Neural crest cell (in vitro differentiated cells): ENCODE measurements around the gene EFNB1. TPM values are rescaled to one million over a fixed set of nuclear protein-coding genes. Genes with fewer than 3 reads are reported as not detected.
"Not testable (repeated sequence)": the region's sequence is repeated elsewhere in the genome, so short reads cannot be mapped to it uniquely, and the experiment has no call there.

Source experiments
- DNase-seq: peaks from one replicate; pipeline ENCODE4 v3.0.0; 2021; ENCODE audit warnings: low read depth, mixed read lengths, low spot score
- H3K27ac Mint-ChIP-seq: one replicate; pipeline ENCODE4 v1.8.0; 2021; ENCODE audit warnings: mild to moderate bottlenecking, mixed read lengths; ENCODE audit not compliant: unreplicated experiment
- H3K27me3 Mint-ChIP-seq: 2 replicates; pipeline ENCODE4 v1.8.0; 2021; ENCODE audit warnings: low read depth, mild to moderate bottlenecking, mixed read lengths
- H3K36me3 Mint-ChIP-seq: 2 replicates; pipeline ENCODE4 v1.8.0; 2021; ENCODE audit warnings: low read depth, mild to moderate bottlenecking, mixed read lengths
- H3K4me1 Mint-ChIP-seq: 2 replicates; pipeline ENCODE4 v1.8.0; 2021; ENCODE audit warnings: mixed read lengths
- H3K4me3 Mint-ChIP-seq: one replicate; pipeline ENCODE4 v1.8.0; 2021; ENCODE audit warnings: mild to moderate bottlenecking, mixed read lengths
- H3K9me3 Mint-ChIP-seq: 2 replicates; pipeline ENCODE4 v1.8.0; 2021; ENCODE audit warnings: mixed read lengths
- total RNA-seq: library from RNA; stranded (reverse); gene quantifications from 2 replicates; pipeline ENCODE4 v1.2.1, GENCODE V29; 2021
- TF ChIP-seq, protein P1 (sequence below): fragments of 200-600 bp; sonication (generic); conservative IDR thresholded peaks from 2 replicates; pipeline ENCODE4 v1.5.0; 2021; ENCODE audit warnings: antibody characterized with exemption, mild to moderate bottlenecking

EFNB1 gene
- total RNA-seq, 1 donor from 2014 or later: 33.8 TPM

DNA sequence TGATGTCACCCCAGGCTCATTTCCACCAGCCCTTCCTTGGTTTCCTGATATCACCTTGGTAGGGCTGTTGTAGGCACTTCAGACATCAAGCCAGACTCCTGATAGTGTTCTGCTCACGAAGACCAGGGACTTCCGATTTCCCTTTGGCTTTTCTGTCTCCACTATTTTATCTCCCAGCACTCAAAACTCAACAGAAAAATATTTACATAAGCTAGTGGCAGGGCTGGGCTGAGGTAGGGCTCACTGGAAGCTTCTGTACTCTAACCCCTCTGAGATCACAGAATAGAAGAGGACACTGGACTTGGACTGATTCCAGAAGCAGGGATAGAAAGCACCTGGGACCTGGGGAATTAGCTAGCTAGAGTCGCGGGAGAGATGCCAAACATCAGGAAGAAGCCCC is 34.4 kb upstream of the EFNB1 start:
- TF ChIP-seq, protein P1, sequence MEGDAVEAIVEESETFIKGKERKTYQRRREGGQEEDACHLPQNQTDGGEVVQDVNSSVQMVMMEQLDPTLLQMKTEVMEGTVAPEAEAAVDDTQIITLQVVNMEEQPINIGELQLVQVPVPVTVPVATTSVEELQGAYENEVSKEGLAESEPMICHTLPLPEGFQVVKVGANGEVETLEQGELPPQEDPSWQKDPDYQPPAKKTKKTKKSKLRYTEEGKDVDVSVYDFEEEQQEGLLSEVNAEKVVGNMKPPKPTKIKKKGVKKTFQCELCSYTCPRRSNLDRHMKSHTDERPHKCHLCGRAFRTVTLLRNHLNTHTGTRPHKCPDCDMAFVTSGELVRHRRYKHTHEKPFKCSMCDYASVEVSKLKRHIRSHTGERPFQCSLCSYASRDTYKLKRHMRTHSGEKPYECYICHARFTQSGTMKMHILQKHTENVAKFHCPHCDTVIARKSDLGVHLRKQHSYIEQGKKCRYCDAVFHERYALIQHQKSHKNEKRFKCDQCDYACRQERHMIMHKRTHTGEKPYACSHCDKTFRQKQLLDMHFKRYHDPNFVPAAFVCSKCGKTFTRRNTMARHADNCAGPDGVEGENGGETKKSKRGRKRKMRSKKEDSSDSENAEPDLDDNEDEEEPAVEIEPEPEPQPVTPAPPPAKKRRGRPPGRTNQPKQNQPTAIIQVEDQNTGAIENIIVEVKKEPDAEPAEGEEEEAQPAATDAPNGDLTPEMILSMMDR: no peak
- Mint-ChIP-seq H3K9me3 (peaks cover 21% of the 10 kb centered on the region), H3K36me3 (peaks cover 5% of the 10 kb centered on the region), H3K4me3 (no peak overlapping the region), H3K27me3 (peaks cover 11% of the 10 kb centered on the region), H3K4me1 (no peaks in the 10 kb centered on the region), H3K27ac (no peak overlapping the region)
- no peak for DNase-seq

DNA sequence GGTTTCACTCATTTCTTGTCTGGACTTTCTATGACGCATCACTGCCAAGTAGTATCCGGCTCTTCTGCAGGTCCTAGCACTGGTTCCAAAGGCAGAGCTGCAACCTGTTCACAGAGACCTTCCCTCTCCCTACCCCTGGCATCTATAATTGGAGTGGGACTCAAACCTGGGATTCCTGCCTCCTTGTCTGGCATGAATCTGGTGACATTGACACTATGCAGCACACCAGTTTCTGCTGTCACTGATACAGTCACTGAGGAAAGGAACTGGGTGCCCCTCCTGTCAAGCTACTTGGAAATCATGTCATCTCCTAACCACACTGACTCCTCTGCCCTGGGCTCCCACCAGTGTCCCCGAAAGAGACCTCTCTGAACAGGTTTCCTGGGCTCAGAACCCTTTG is 33.1 kb upstream of the EFNB1 start:
- TF ChIP-seq, protein P1: no peak
- Mint-ChIP-seq H3K4me3 (no peak overlapping the region), H3K27ac (no peak overlapping the region), H3K36me3 (peaks cover 16% of the 10 kb centered on the region), H3K9me3 (peaks cover 27% of the 10 kb centered on the region), H3K4me1 (no peaks in the 10 kb centered on the region), H3K27me3 (peaks cover 11% of the 10 kb centered on the region)
- no peak for DNase-seq

- H3K9me3 Mint-ChIP-seq: peaks cover 21% of the 10 kb centered on the region
- not testable (repeated sequence) for DNase-seq, H3K4me3 Mint-ChIP-seq, H3K4me1 Mint-ChIP-seq, H3K27ac Mint-ChIP-seq
- H3K36me3 Mint-ChIP-seq: peaks cover 16% of the 10 kb centered on the region
- H3K27me3 Mint-ChIP-seq: peaks cover 11% of the 10 kb centered on the region
These were observed 30.4 kb upstream of the EFNB1 start for GRCh38 chrX:68798400-68798799.

DNA sequence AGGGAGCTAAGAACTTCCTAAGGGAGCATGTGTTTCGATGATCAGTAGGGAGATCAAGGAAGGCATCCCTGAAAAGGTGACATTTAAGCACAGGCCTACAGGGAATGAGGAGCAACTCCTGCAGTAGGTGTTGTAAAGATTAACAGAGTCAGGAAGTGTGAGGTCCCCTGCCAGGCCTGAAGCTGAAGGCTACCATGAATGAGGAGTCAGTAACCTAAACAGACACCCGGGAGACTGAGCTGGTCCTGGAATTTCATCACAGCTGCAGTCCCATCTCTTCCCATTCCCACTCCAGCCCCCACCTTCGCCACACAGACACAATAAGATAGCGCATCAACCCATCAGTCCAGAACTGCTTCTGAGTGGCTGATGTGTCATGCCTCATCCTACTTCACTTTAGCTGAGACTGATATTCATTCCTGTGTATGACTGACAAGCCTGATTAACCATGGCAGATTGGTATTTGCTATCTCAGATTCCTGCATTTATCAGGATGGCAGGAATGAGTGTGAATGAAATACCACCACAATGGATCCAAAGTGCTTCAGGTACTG is 27.0 kb upstream of the EFNB1 start:
- peaks cover 14% of the 10 kb centered on the region for H3K9me3 Mint-ChIP-seq
- no peaks in the 10 kb centered on the region for H3K4me1 Mint-ChIP-seq
- H3K36me3 Mint-ChIP-seq: peaks cover 16% of the 10 kb centered on the region
- no peak overlapping the region for H3K4me3 Mint-ChIP-seq
- TF ChIP-seq, protein P1: no peak
- no peak for DNase-seq
- peaks cover 2% of the 10 kb centered on the region for H3K27me3 Mint-ChIP-seq
- H3K27ac Mint-ChIP-seq: no peak overlapping the region

DNA sequence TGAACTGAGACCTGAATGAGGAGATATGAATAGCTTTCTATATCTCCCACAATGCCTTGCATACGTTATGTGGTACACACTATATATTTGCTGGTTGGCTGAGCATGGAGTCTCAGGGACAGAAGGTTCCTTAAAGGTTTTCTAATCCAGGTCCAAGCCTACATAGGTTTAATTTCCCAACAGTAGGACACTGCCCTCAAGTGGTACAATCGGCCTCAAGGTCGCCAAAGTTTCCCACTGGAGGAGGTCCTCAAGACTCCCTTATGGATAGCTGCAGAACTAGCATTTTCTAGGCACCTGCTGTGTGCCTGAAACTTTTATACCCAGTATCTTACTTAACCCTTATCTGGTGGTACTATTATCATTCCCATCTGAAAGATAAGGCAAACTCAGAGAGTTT is 21.0 kb upstream of the EFNB1 start:
- DNase-seq: no peak
- Mint-ChIP-seq H3K9me3 (no peaks in the 10 kb centered on the region), H3K4me1 (peaks cover 3% of the 10 kb centered on the region)

GRCh38 chrX:68808686-68809357 is 20.0 kb upstream of the EFNB1 start:
- TF ChIP-seq, protein P1: peak; percentile 45
- peaks cover 3% of the 10 kb centered on the region for H3K4me1 Mint-ChIP-seq
- H3K27ac Mint-ChIP-seq: peak overlapping the region; percentile 51
- H3K36me3 Mint-ChIP-seq: no peaks in the 10 kb centered on the region
- no peak for DNase-seq
- no peaks in the 10 kb centered on the region for H3K9me3 Mint-ChIP-seq
- H3K27me3 Mint-ChIP-seq: no peaks in the 10 kb centered on the region
- H3K4me3 Mint-ChIP-seq: no peak overlapping the region

More for the DNA sequence above, 21.0 kb upstream of the EFNB1 start:
- TF ChIP-seq, protein P1: peak; percentile 47
- no peak overlapping the region for H3K27ac Mint-ChIP-seq
- H3K4me3 Mint-ChIP-seq: no peak overlapping the region
- H3K36me3 Mint-ChIP-seq: no peaks in the 10 kb centered on the region
- H3K27me3 Mint-ChIP-seq: no peaks in the 10 kb centered on the region
